Adipocyte (in vitro differentiated cells): Measurements from ENCODE around the gene MRTFA.

Experiments used
- DNase-seq: peaks from one replicate; pipeline ENCODE4 v3.0.0-alpha.2; 2015; ENCODE audit warnings: low read depth
- H3K27me3 ChIP-seq: replicated peaks from 2 replicates; pipeline ENCODE4 v1.7.0; 2013; ENCODE audit warnings: mild to moderate bottlenecking, low read length, moderate library complexity; ENCODE audit not compliant: control insufficient read depth, insufficient read depth
- H3K36me3 ChIP-seq: 2 replicates; pipeline ENCODE4 v1.7.0; 2013; ENCODE audit warnings: low read length, mild to moderate bottlenecking, moderate library complexity; ENCODE audit not compliant: control insufficient read depth, insufficient read depth, severe bottlenecking
- H3K4me1 ChIP-seq: 2 replicates; pipeline ENCODE4 v1.7.0; 2013; ENCODE audit warnings: mild to moderate bottlenecking, low read length, moderate library complexity; ENCODE audit not compliant: control insufficient read depth, insufficient read depth
- H3K4me3 ChIP-seq: 2 replicates; pipeline ENCODE4 v1.7.0; 2013; ENCODE audit warnings: mild to moderate bottlenecking, low read length, moderate library complexity
- H3K9ac ChIP-seq: 2 replicates; pipeline ENCODE4 v1.7.0; 2013; ENCODE audit warnings: mild to moderate bottlenecking, low read length, moderate library complexity
- H3K9me3 ChIP-seq: 2 replicates; pipeline ENCODE4 v1.7.0; 2013; ENCODE audit warnings: mild to moderate bottlenecking, low read length, moderate library complexity; ENCODE audit not compliant: control insufficient read depth

MRTFA gene

DNA sequence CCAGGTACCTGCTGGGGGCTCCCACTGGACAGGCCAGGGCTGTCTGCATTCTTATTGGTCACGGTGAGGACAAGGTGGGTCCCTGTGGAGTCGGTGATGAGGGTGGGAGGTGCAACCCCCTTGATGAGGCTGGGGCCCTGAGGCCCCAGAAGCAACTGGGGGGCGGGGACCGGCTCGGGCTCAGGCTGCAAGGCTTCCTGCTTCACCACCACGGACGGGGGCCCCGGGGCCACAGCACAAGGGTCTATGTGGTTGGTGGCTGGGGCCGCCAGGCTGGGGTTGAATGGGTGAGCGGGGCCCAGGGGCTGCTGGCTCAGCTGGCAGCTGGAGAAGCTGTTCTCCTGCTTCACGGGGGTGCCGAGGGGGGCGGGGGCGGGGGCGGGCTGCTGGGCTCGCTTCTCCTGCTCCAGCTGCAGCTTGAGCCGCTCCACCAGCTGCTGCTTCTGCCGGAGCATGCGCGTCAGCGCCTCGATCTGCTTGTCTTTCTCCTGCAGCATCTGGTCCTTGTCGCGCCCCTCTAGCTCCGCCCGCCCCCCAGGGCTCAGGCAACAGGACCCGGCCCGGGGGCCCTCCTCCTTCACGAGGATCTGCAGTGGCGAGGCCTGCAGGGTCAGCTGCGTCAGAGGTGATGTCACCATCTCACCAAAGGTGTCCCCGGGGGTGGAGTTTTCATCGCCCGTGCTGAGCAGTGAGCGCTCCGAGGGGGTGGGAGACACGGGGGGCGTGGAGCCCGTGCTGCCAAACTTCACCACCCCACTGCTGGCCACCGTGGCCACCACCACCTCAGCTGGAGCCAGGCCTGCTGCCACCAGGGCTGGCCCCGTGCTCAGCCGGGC lies 217.9 kb downstream of the MRTFA start:
- Histone ChIP-seq H3K9me3 (no peaks in the 10 kb centered on the region), H3K36me3 (peaks cover 65% of the 10 kb centered on the region), H3K27me3 (no peaks in the 10 kb centered on the region), H3K4me1 (peaks cover 8% of the 10 kb centered on the region), H3K9ac (no peak overlapping the region), H3K4me3 (no peak overlapping the region)
- DNase-seq: no peak

DNA sequence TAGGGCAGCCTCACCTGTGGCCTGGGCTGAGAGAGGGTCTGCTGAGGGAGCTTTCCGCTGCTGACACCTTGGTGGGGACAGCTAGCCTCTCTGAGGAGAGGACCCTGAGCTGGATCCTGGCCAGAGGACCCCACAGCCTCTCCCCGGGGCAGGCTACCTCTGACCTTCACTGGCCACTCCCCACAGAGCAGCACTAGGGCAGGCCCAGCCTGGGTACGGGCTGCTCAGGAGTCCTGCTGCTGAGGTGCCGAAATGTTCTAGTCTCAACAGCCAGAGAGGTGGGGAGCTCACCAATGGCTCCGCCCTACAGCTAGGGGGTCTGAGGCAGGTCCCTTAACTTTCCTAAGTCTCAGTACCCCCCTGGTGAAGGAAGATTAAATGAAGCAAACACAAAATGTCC lies 218.6 kb downstream of the MRTFA start:
- H3K36me3 ChIP-seq: peaks cover 58% of the 10 kb centered on the region
- no peaks in the 10 kb centered on the region for H3K9me3 ChIP-seq
- DNase-seq: no peak
- H3K9ac ChIP-seq: no peak overlapping the region
- H3K4me3 ChIP-seq: no peak overlapping the region
- no peaks in the 10 kb centered on the region for H3K27me3 ChIP-seq
- peaks cover 8% of the 10 kb centered on the region for H3K4me1 ChIP-seq

DNA sequence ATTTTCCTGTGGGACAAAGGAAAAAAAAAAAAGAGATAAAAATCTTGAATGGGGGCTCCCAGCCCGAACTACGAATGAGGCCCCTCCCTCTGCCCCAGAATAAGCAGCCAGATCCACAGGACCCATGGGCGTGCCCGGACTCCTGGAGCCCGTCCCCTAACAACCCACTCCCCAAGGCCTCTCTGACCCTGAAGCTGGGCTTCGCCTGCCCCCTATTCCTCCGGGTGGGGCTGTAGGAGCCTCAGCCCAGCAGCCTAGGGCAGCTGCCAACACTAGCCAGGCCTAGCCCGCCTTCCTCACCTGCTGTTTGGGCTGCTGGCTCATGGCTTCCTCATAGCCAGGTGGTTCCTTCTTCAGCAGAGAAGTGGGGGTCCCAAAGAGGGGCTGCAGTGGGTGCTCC lies 219.5 kb downstream of the MRTFA start:
- Histone ChIP-seq H3K4me1 (peaks cover 8% of the 10 kb centered on the region), H3K27me3 (no peaks in the 10 kb centered on the region), H3K9ac (no peak overlapping the region), H3K36me3 (peaks cover 55% of the 10 kb centered on the region), H3K4me3 (no peak overlapping the region), H3K9me3 (no peaks in the 10 kb centered on the region)
- DNase-seq: no peak

DNA sequence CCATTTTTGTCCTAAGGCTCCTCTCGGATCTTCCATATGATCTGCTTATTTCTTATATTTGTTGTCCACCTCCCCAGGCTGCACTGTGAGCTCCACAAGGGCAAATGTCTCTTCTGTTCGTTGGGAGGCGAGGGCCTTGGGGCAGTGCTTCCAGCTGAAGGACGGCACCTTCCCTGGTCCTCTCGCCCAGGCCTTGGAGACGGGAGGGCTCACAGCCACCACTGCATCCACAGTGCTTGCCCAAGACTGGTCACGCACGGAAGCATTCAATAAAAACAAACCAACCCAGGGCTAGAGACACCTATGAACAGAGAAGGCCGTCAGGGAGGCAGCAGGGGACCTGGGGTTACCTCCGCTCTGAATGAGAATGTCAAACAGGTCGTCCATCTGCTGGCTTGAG lies 219.9 kb downstream of the MRTFA start:
- H3K9ac ChIP-seq: no peak overlapping the region
- H3K27me3 ChIP-seq: no peaks in the 10 kb centered on the region
- no peak for DNase-seq
- peaks cover 8% of the 10 kb centered on the region for H3K4me1 ChIP-seq
- H3K36me3 ChIP-seq: peaks cover 55% of the 10 kb centered on the region
- no peaks in the 10 kb centered on the region for H3K9me3 ChIP-seq
- no peak overlapping the region for H3K4me3 ChIP-seq

DNA sequence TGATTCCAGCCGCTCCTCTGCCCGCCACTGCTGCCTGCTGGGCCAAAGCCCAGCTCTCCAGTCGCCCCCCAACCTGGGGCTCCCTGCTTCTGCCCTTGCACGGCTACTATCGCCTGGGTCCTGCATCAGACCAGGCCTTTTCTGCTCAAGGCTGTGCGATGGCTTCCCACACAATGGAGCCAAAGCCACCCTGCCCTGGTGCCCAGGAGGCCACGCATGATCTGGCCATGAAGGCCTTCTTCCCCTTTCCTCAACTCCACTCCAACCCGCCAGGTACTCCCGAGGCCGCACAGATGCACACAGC lies 220.3 kb downstream of the MRTFA start:
- no peaks in the 10 kb centered on the region for H3K9me3 ChIP-seq

DNA sequence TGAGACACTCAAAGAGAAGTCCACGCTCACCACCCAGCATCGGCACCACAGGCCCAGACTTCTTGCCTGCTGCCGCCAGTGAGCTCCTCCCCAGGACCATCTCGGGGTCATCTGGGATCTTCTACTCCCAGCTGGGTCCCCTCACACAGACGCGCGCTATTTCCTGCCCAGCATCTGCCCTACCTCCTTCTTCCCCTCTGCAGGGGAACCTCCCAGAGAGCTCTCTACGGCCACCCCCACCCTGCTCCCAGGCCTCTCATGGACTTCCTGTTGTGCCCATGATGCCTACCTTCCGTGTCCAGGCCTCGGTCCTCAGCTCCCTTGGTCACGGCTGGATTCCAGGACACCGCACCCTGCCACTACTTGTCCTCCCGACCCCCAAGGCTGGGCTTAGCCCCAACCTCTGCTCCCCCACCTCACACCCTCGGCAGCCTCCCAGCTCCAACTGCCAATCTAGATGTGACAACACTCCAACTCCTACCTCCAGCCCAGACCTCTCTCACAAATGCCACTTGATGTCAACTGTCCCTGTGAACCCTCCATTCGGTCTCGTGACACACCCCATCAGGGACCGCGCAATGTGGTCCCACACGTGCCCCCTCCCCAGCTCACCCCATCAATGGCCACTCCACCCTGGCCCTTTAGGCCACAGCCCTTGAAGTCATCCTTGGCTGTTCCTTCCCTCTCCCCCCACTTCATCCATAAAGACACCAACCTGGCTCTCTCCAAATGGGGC lies 220.8 kb downstream of the MRTFA start:
- Histone ChIP-seq H3K9me3 (no peaks in the 10 kb centered on the region), H3K9ac (no peak overlapping the region), H3K36me3 (peaks cover 55% of the 10 kb centered on the region), H3K4me3 (no peak overlapping the region), H3K27me3 (no peaks in the 10 kb centered on the region), H3K4me1 (peaks cover 8% of the 10 kb centered on the region)
- DNase-seq: no peak

More for the DNA sequence above, 220.3 kb downstream of the MRTFA start:
- peaks cover 8% of the 10 kb centered on the region for H3K4me1 ChIP-seq
- H3K9ac ChIP-seq: no peak overlapping the region
- DNase-seq: no peak
- H3K4me3 ChIP-seq: no peak overlapping the region
- H3K27me3 ChIP-seq: no peaks in the 10 kb centered on the region
- H3K36me3 ChIP-seq: peaks cover 55% of the 10 kb centered on the region

DNA sequence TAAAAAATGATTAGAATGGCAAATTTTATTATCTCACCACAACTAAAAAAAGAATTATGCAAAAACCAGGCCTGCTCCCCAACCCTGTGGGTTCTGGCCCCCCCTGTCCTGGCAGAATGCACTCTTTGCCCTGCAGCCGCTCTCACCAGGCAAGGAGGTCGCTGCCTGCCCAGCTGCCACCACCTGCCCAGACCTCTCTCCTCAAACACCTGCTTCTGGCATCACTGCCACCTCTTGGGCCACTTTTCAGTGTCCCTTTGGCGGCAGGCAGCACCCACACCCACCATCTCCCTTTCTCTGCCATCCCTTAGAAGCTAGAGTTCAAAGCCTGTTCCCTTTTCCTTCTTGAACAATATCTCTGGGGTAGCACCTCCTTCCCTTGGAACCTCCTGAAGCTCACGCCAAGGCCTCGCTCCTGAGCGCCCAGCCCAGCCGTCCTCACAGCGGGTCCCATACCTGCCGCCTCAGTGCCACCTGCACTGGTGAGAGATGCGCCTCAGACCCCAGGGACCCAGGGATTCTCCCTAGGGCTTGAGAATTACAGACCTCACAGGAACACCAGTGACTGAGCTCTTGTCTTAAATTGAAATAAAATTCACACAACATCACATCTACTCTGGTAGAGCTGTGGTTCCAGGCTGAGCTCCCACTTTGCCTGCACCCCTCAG lies 221.5 kb downstream of the MRTFA start:
- H3K4me3 ChIP-seq: no peak overlapping the region
- H3K9me3 ChIP-seq: no peaks in the 10 kb centered on the region
- H3K9ac ChIP-seq: peak overlapping the region; percentile 12
- peaks cover 8% of the 10 kb centered on the region for H3K4me1 ChIP-seq
- no peak for DNase-seq
- no peaks in the 10 kb centered on the region for H3K27me3 ChIP-seq
- H3K36me3 ChIP-seq: peaks cover 55% of the 10 kb centered on the region

DNA sequence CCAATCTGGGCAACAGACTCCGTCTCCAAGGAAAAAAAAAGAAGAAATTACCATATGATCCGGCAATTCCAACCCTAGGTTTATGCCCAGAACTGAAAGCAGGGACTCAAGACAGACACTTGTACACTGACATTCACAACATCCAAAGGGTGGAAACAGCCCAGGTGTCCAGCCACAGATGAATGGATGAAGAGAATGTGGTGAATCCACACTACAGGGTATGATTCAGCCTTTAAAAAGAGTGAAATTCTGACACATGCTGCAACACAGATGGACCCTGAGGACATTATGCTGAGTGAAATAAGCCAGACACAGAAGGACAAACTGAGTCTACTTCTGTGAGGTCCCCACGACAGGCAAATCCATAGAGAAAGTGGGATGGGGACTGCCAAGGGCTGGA lies 222.2 kb downstream of the MRTFA start:
- H3K4me1 ChIP-seq: peaks cover 8% of the 10 kb centered on the region
- DNase-seq: no peak
- H3K36me3 ChIP-seq: peaks cover 55% of the 10 kb centered on the region
- no peaks in the 10 kb centered on the region for H3K9me3 ChIP-seq
- H3K4me3 ChIP-seq: no peak overlapping the region
- no peak overlapping the region for H3K9ac ChIP-seq
- H3K27me3 ChIP-seq: no peaks in the 10 kb centered on the region

DNA sequence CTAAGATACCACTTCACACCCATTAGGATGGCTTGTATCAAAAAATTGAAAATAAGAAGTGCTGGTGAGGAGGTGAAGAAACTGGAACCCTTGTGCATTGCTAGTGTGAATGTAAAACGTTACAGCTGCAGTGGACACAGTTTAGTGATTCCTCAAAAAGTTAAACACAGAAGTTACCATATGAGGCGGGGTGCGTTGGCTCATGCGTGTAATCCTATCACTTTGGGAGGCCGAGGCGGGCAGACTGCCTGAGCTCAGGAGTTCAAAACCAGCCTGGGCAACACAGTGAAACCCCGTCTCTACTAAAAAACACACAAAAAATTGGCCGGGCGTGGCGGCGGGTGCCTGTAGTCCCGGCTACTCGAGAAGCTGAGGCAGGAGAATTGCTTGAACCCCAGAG lies 222.6 kb downstream of the MRTFA start:
- Histone ChIP-seq H3K4me1 (peaks cover 8% of the 10 kb centered on the region), H3K36me3 (peaks cover 55% of the 10 kb centered on the region)

DNA sequence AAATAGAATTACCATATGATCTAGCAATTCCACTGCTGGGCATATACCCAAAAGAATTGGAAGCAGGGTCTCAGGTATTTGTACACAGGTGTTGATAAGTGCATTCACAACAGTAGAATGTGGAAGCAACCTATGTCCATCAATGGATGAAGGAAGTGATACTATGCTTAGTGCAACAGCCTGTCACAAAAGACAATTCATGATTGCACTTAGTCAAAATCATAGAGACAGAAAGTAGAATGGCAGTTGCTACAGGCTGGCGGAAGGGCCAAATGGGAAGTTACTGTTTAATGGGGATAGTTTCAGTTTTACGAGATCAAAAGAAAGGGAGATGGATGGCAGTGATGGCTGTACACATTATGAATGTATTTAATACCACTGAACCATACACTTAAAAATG lies 224.1 kb downstream of the MRTFA start:
- Histone ChIP-seq H3K36me3 (peaks cover 65% of the 10 kb centered on the region), H3K4me1 (peaks cover 8% of the 10 kb centered on the region), H3K27me3 (no peaks in the 10 kb centered on the region), H3K9me3 (no peaks in the 10 kb centered on the region), H3K4me3 (no peak overlapping the region), H3K9ac (no peak overlapping the region)
- no peak for DNase-seq

More for the DNA sequence above, 222.6 kb downstream of the MRTFA start:
- H3K4me3 ChIP-seq: no peak overlapping the region
- no peaks in the 10 kb centered on the region for H3K9me3 ChIP-seq
- no peak overlapping the region for H3K9ac ChIP-seq
- no peaks in the 10 kb centered on the region for H3K27me3 ChIP-seq
- no peak for DNase-seq

DNA sequence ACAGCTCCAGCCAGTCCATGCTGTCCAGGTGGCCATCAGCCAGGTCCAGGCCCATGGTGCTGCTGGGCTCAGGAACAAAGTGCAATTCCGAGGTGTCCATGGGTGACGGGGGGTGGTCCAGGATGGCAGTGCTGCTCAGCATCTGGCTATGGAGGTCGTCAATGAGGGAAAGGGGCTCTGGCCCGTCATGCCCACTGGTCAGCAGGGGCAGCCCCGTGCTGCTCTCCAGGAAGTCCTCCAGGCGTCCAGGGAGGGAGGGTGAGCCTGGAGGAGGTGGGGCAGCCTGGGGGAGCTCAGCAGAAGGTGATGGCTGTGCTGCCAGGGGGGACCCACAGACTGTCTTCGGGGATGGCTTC lies 225.0 kb downstream of the MRTFA start:
- Histone ChIP-seq H3K9ac (no peak overlapping the region), H3K9me3 (no peaks in the 10 kb centered on the region), H3K36me3 (peaks cover 67% of the 10 kb centered on the region), H3K27me3 (no peaks in the 10 kb centered on the region), H3K4me1 (peaks cover 8% of the 10 kb centered on the region), H3K4me3 (no peak overlapping the region)
- DNase-seq: no peak
